Left kidney (tissue), 2 donors: ENCODE measurements around the gene DHCR24. TPM values are rescaled to one million over a fixed set of nuclear protein-coding genes. Genes with fewer than 3 reads are reported as not detected.

ENCODE experiments used
- DNase-seq: peaks from one replicate; pipeline ENCODE4 v3.0.0-alpha.2; 2013
- polyA plus RNA-seq: library from polyadenylated mRNA; unstranded; fragments of 120-200 nt; gene quantifications from one replicate; pipeline ENCODE4 v1.2.1, GENCODE V29; 2013; ENCODE audit not compliant: insufficient read length

DHCR24 gene
- polyA plus RNA-seq, 1 donor: 63.6 TPM

DNA sequence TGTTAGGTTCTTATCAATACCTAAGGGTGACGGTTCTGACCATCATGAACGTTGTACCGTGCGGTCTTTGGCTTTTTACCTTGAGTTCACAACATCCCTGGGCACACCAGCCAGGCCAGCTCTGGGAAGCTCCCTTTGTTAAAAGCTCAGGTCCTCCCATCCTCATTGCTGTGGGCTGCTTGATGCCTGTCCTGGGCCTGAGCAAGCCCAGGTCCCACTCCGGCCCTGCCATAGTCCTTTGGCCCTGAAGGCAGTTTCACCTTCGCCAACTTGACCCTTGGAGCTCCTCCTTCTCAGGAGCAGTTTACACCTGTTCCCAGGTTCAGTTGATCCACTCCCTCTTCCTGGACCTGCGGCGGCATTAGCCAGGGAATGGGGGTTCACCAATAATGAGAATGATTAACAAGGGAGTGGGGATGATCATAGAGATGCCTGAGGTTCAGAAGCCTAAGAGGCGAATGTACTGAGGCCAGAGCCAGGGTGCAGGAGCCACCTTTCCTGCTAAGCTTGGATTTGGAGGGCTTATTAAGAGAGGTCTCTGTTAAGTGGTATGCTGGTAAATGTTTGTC lies 40.2 kb downstream of the DHCR24 start:
- DNase-seq: no peak

- no peak for DNase-seq
Measured at GRCh38 chr1:54846301-54846700, 40.7 kb downstream of the DHCR24 start.

GRCh38 chr1:54845772-54846171 lies 41.2 kb downstream of the DHCR24 start:
- no peak for DNase-seq

- DNase-seq: no peak
Measured at GRCh38 chr1:54844564-54844963, 42.4 kb downstream of the DHCR24 start.

GRCh38 chr1:54843449-54843848 lies 43.5 kb downstream of the DHCR24 start:
- no peak for DNase-seq

- DNase-seq: no peak
Measured at GRCh38 chr1:54842963-54843362, 44.0 kb downstream of the DHCR24 start.

GRCh38 chr1:54842206-54842915 lies 44.6 kb downstream of the DHCR24 start:
- DNase-seq: no peak

DNA sequence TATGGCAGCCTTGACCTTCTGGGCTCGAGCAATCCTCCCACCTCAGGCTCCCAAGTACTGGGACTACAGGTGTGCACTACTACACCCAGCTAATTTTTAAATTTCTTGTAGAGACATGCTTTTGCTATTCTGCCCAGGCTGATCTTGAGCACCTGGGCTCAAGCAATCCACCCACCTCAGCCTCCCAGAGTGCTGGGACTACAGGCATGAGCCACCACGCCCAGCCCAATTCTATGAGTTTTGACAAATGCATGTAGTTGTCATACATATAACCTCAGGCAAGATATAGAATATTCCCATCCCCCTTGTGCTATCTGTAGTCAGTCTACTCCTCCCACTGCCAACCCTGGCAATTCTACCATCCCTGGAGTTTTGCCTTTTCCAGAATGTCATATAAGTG lies 47.2 kb downstream of the DHCR24 start:
- DNase-seq: no peak

DNA sequence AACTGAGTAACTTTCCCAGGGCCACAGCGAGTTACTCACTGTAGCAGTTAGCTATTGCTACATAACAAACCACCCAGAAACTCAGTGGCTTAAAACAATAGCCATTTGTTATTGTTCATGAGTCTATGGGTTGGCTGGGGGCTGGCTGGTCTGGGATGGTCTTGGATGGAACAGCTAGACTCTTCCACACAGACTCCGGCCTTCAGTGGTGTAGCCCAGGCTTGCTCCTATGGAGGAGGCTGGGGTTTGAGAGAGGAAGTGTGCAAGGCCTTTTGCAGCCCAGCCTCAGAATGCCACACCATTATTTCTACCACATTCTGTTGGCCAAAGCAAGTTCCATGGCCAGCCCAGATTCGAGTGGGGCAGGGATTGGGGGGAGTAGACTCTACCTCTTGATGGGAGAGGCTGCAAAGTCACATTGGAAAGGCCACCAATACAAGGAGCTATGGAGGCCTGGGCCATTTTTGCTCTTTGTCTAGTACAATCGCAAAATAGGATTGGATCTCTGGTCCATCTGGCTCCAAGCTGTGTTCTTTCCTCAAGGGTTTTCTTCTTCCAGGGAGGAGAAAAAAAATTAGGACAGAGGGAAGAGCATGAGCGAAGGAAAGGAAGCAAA lies 48.3 kb downstream of the DHCR24 start:
- DNase-seq: no peak

GRCh38 chr1:54837002-54837853 lies 49.8 kb downstream of the DHCR24 start:
- DNase-seq: no peak

- no peak for DNase-seq
Measured at GRCh38 chr1:54836594-54836993, 50.4 kb downstream of the DHCR24 start.

DNA sequence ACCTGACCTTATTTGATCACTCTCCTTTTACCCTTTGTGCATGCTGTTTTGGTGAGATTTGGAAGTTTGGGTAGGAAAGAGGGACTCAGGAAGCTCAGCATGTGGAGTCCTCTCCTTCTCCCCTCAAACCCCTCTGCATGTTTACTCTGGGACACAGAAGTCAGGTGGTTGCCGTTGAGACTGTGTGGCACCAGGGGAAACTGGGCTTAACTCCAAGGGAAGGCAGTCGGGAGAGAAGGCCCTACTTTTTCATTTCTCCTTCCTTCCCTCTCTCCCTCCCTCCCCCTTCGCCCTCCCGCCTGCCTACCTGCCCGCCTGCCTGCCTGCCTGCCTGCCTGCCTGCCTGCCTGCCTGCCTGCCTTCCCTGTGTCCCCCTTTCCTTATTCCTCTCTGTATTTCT lies 51.0 kb downstream of the DHCR24 start:
- no peak for DNase-seq

- no peak for DNase-seq
Measured at GRCh38 chr1:54835131-54835898, 51.7 kb downstream of the DHCR24 start.

DNA sequence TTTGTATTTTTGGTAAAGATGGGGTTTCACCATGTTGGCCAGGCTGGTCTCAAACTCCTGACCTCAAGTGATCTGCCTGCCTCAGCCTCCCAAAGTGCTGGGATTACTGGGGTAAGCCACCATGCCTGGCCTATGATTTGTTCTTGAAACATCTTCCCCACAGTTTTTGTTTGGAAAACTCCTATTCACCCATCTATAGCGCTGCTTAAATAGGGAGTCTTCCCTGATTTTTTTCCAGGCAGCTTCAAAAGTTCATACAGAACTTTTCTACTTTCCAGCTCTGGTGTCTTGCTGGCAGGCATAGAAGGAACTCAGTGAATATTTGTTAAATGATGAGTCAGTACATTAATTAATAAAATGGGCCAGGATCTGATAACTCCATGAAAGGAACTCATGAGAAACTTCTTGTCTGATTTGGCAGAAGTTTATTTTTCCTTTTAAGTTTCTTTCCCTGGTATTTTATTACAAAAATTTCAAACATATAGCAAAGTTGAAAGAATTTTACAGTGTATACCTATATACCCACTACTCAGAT lies 52.9 kb downstream of the DHCR24 start:
- DNase-seq: no peak

- DNase-seq: no peak
Measured at GRCh38 chr1:54833121-54833520, 53.9 kb downstream of the DHCR24 start.

DNA sequence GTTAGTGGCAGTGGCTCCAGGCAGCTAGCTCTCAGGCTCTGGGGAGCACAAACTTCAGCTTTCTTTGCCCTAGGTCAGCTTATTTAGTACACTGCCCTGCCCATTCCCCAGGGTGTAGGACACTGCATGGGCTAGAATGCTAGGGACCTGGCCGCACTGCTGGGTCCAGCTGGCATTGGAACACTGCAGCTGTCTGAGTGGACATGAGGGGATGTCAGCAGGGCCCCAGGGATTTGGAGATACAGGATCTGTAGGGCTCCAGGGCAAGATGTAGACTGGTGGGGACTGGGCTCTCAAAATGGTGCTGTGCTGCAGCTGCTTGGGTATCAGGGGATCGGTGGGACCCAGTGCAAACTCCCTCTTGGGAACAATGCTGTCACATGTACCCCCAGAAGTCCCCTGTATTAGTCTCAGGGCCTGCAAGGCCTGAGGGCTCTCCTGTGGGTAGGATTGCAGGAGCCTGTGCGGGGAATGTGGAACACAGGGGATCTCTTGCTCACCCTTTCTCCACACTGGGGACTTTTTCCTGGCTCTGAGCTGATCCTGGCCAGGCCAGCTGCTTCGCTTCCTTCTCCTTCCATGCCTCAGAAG lies 60.7 kb downstream of the DHCR24 start:
- DNase-seq: no peak

- DNase-seq: no peak
Measured at GRCh38 chr1:54825696-54826095, 61.3 kb downstream of the DHCR24 start.

DNA sequence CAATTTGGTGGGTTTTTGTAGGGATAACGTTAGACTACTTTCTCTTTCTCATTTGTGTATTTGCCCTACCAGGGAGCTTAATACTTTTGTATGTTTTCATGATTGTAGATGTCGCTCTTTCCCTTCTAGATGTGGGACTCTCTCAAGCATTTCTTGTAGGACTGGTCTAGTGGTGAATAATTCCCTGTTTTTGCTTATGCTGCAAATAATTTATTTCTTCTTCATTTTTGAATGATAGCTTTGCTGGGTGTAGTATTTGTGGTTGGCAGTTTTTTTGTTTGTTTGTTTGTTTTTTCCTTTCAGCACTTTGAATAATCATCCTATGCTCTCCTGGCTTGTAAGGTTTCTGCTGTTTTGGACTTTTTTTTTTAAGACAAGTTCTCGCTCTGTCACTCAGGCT lies 63.3 kb downstream of the DHCR24 start:
- no peak for DNase-seq

DNA sequence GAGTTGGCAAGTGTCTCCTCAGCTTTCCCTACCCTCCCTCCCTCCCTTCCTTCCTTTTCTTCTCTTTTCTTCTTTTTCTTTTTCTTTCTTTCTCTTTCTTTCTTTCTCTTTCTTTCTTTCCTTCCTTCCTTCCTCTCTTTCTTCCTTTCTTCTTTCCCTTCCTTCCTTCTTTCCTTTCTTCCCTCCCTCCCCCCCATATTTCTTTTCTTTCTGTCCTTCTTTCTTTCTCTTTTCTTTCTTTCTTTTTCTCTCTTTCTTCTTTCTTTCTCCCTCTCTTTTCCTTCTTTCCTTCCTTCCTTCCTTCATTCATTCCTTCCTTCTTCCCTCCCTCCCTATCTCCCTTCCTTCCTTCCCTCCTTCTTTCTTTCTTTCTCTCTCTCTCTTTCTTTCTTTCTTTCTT lies 67.3 kb downstream of the DHCR24 start:
- DNase-seq: no peak

GRCh38 chr1:54819195-54819536 lies 67.8 kb downstream of the DHCR24 start:
- no peak for DNase-seq

GRCh38 chr1:54818461-54819194 lies 68.4 kb downstream of the DHCR24 start:
- DNase-seq: no peak
